HepG2 (cell line): ENCODE measurements around the gene PDE3A. TPM values are rescaled to one million over a fixed set of nuclear protein-coding genes. Genes with fewer than 3 reads are reported as not detected.

Experiments used
- ATAC-seq: fragments of 200-7000 bp; cut with Tn5 transposase; 3 replicates; pipeline ENCODE4 v1.9.1; 2020; ENCODE audit warnings: mild to moderate bottlenecking, moderate library complexity
- BruUV-seq: library from RNA; stranded (reverse); fragments of 400-500 nt; replicated peaks from 2 replicates; lab custom pipeline; 2021; lab: Mats Ljungman, UMichigan
- CTCF ChIA-PET: fragments of 300-600 bp; formaldehyde crosslinking; extraction: SDS; loops from one replicate; lab custom pipeline; 2021; ENCODE audit warnings: low total read pairs, inconsistent platforms, low intra/inter-chr PET ratio; lab: Yijun Ruan, JAX
- POLR2A ChIA-PET: fragments of 350-600 bp; sonication (Branson Sonifier 250); formaldehyde crosslinking; loops from one replicate; lab custom pipeline; 2020; ENCODE audit warnings: antibody characterized with exemption, inconsistent platforms; lab: Yijun Ruan, JAX
- DNase-seq: peaks from one replicate; pipeline ENCODE4 v3.0.0-alpha.2; 2015; ENCODE audit warnings: low spot score
- FAIRE-seq: peaks from 3 replicates; lab custom pipeline; 2011; peaks lifted over from hg19 to GRCh38; lab: Jason Lieb, UNC
- H2AFZ ChIP-seq: one replicate; pipeline ENCODE4 v1.6.1; 2011; ENCODE audit warnings: low read length, inconsistent platforms
- H3K27ac ChIP-seq: fragments of 300-600 bp; 3 replicates; pipeline ENCODE4 v1.8.0; 2011; ENCODE audit warnings: mixed run types, mild to moderate bottlenecking, mixed read lengths, low read length, inconsistent platforms; ENCODE audit not compliant: insufficient read depth; ENCODE audit errors: extremely low read length
- H3K27me3 ChIP-seq, 2 experiments: fragments of 200-600 bp in 1 of 2; 2 replicates in 1 of 2; 3 replicates in 1 of 2; pipeline versions ENCODE4 v1.6.0 to v1.8.0; 2011; ENCODE audit warnings: low read length in 2 of 2, mild to moderate bottlenecking in 2 of 2, moderate library complexity in 2 of 2, inconsistent platforms in 1 of 2; ENCODE audit not compliant: insufficient read depth in 2 of 2, control insufficient read depth in 1 of 2
- H3K36me3 ChIP-seq, 2 experiments: fragments of 200-600 bp in 1 of 2; replicated peaks in 1 of 2; 2 replicates in 1 of 2; 3 replicates in 1 of 2; pipeline versions ENCODE4 v1.5.1 to v1.8.0; 2011; ENCODE audit warnings: low read length in 2 of 2, inconsistent platforms in 1 of 2; ENCODE audit not compliant: insufficient read depth in 2 of 2, control insufficient read depth in 1 of 2
- H3K4me1 ChIP-seq: 2 replicates; pipeline ENCODE4 v1.5.1; 2012; ENCODE audit warnings: low read length, inconsistent platforms; ENCODE audit not compliant: insufficient read depth
- H3K4me2 ChIP-seq: 2 replicates; pipeline ENCODE4 v1.6.0; 2011; ENCODE audit warnings: low read depth, low read length, inconsistent platforms
- H3K4me3 ChIP-seq, 3 experiments: fragments of 200-600 bp in 1 of 3; sonication (generic), shearing (Covaris generic) in 1 of 3; replicated peaks in 1 of 3; 2 replicates each; pipeline ENCODE4 v1.5.1; 2011 to 2016; ENCODE audit warnings: low read length in 3 of 3, inconsistent platforms in 2 of 3, low read depth in 2 of 3, mild to moderate bottlenecking in 2 of 3, control low read depth in 1 of 3, mixed read lengths in 1 of 3; ENCODE audit not compliant: insufficient read depth in 1 of 3
- H3K79me2 ChIP-seq: one replicate; pipeline ENCODE4 v1.6.1; 2011; ENCODE audit warnings: low read length, inconsistent platforms; ENCODE audit not compliant: insufficient read depth
- H3K9ac ChIP-seq: 2 replicates; pipeline ENCODE4 v1.6.0; 2011; ENCODE audit warnings: mild to moderate bottlenecking, low read depth, low read length, inconsistent platforms; ENCODE audit not compliant: insufficient read depth
- H3K9me3 ChIP-seq: 2 replicates; pipeline ENCODE4 v1.5.1; 2012; ENCODE audit warnings: mild to moderate bottlenecking, low read length
- H4K20me1 ChIP-seq: 2 replicates; pipeline ENCODE4 v1.6.0; 2011; ENCODE audit warnings: inconsistent platforms, mild to moderate bottlenecking, low read length, moderate library complexity; ENCODE audit not compliant: insufficient read depth
- ADNP ChIP-seq: sonication (generic); formaldehyde crosslinking; IDR thresholded peaks from 2 replicates; pipeline ENCODE4 v1.4.0; 2020; ENCODE audit warnings: missing genetic modification reagents
- CAMTA2 ChIP-seq: sonication (generic); formaldehyde crosslinking; IDR thresholded peaks from 2 replicates; pipeline ENCODE4 v1.4.0; 2020; ENCODE audit warnings: mild to moderate bottlenecking, missing genetic modification reagents, borderline replicate concordance
- CEBPB ChIP-seq: IDR thresholded peaks from 2 replicates; pipeline ENCODE4 v1.6.1; 2011; ENCODE audit warnings: low read depth, low read length, improper control_type of control experiment, borderline replicate concordance
- FOSL2 ChIP-seq: sonication (generic); formaldehyde crosslinking; IDR thresholded peaks from 2 replicates; pipeline ENCODE4 v1.4.0; 2020; ENCODE audit warnings: missing genetic modification reagents
- NCOA1 ChIP-seq: sonication (generic); formaldehyde crosslinking; IDR thresholded peaks from 2 replicates; pipeline ENCODE4 v1.9.0; 2021; ENCODE audit warnings: missing genetic modification reagents
- WIZ ChIP-seq: sonication (generic); formaldehyde crosslinking; IDR thresholded peaks from 2 replicates; pipeline ENCODE4 v1.5.1; 2020; ENCODE audit warnings: mild to moderate bottlenecking, missing genetic modification reagents
- ZNF367 ChIP-seq: sonication (generic); formaldehyde crosslinking; IDR thresholded peaks from 2 replicates; pipeline ENCODE4 v1.4.0; 2020; ENCODE audit warnings: missing genetic modification reagents, borderline replicate concordance
- ZNF629 ChIP-seq: sonication (generic); formaldehyde crosslinking; conservative IDR thresholded peaks from 2 replicates; pipeline ENCODE4 v1.5.0; 2020; ENCODE audit warnings: missing genetic modification reagents
- ZNF761 ChIP-seq: sonication (generic); formaldehyde crosslinking; conservative IDR thresholded peaks from 2 replicates; pipeline ENCODE4 v1.4.0; 2020; ENCODE audit warnings: mild to moderate bottlenecking, missing genetic modification reagents
- WGBS: methylation state at CpG from one replicate; pipeline ENCODE4 v1.1.6; 2017; ENCODE audit warnings: low lambda C conversion rate; 5-methylcytosine and 5-hydroxymethylcytosine counted together
- in situ Hi-C: cut with HindIII; loops from 2 replicates; pipeline ENCODE4 v1.10.0; 2017; ENCODE audit warnings: low pct_unique_long_range_greater_than_20kb; ENCODE audit not compliant: extremely low pct_ligation_motif_present
- intact Hi-C: fragments of 100-400 bp; cut with micrococcal nuclease; formaldehyde crosslinking; loops from one replicate; pipeline ENCODE4 v1.10.0; 2022; ENCODE audit not compliant: unreplicated experiment
- polyA plus RNA-seq, 8 experiments: library from polyadenylated mRNA; depleted of rRNA in 3 of 8; stranded (reverse) in 7 of 8; unstranded in 1 of 8; fragments of >200 nt; fragmentation: Illumina TruSeq in 4 of 8; extraction: Trizol in 4 of 8; gene quantifications; 2 replicates each; pipeline versions ENCODE4 v1.2.1 to v1.2.3, GENCODE V29; 2011 to 2016; ENCODE audit warnings: low read depth in 4 of 8, missing spikeins in 1 of 8, mixed read lengths in 1 of 8; ENCODE audit not compliant: insufficient read depth in 1 of 8
- total RNA-seq, 5 experiments: library from RNA; depleted of rRNA; stranded (reverse); fragments of >200 nt; fragmentation: Illumina TruSeq; extraction: Trizol; gene quantifications; 2 replicates each; pipeline ENCODE4 v1.2.3, GENCODE V29; 2016; ENCODE audit warnings: low read depth in 1 of 5
- TF ChIP-seq, protein P1 (sequence below): IDR thresholded peaks from 2 replicates; pipeline ENCODE4 v1.4.0; 2020; ENCODE audit warnings: mild to moderate bottlenecking, missing genetic modification reagents
- TF ChIP-seq, protein P2 (sequence below): IDR thresholded peaks from 2 replicates; pipeline ENCODE4 v1.6.1; 2016; ENCODE audit warnings: low read depth
- TF ChIP-seq, protein P3 (sequence below): sonication (generic); formaldehyde crosslinking; IDR thresholded peaks from 2 replicates; pipeline ENCODE4 v1.4.0; 2020; ENCODE audit warnings: mild to moderate bottlenecking, missing genetic modification reagents

PDE3A gene
- total and polyA plus RNA-seq, 2 of the 13 experiments (the other 11 are each of a cell fraction or from before 2014, with no cell fraction given) = 0.77 to 1.5 TPM

DNA sequence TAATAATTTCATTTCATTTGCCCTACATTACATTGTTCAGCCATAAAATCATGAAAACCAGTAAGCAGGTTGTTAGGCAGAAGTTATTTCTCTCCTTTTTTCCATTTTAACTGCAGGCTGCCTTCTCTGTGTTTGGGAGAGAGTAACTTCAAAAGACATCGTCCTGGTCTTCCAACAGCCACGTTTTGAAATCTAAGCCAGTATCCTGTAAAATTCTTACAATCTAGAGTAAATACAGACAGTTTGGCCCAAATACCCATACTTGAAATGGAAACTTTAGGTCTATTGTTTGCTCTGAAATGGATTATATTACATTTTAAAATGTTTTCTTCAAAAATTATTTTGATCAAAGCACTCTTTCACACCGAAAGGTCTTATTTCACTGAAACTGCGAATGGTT, 260.7 kb downstream of the PDE3A start (continued):
- TF ChIP-seq, protein P1, sequence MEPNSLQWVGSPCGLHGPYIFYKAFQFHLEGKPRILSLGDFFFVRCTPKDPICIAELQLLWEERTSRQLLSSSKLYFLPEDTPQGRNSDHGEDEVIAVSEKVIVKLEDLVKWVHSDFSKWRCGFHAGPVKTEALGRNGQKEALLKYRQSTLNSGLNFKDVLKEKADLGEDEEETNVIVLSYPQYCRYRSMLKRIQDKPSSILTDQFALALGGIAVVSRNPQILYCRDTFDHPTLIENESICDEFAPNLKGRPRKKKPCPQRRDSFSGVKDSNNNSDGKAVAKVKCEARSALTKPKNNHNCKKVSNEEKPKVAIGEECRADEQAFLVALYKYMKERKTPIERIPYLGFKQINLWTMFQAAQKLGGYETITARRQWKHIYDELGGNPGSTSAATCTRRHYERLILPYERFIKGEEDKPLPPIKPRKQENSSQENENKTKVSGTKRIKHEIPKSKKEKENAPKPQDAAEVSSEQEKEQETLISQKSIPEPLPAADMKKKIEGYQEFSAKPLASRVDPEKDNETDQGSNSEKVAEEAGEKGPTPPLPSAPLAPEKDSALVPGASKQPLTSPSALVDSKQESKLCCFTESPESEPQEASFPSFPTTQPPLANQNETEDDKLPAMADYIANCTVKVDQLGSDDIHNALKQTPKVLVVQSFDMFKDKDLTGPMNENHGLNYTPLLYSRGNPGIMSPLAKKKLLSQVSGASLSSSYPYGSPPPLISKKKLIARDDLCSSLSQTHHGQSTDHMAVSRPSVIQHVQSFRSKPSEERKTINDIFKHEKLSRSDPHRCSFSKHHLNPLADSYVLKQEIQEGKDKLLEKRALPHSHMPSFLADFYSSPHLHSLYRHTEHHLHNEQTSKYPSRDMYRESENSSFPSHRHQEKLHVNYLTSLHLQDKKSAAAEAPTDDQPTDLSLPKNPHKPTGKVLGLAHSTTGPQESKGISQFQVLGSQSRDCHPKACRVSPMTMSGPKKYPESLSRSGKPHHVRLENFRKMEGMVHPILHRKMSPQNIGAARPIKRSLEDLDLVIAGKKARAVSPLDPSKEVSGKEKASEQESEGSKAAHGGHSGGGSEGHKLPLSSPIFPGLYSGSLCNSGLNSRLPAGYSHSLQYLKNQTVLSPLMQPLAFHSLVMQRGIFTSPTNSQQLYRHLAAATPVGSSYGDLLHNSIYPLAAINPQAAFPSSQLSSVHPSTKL (CRISPR knock-in tag) = 0 out of 2 replicates have a peak, but pooled peaks have one; percentile 4

DNA sequence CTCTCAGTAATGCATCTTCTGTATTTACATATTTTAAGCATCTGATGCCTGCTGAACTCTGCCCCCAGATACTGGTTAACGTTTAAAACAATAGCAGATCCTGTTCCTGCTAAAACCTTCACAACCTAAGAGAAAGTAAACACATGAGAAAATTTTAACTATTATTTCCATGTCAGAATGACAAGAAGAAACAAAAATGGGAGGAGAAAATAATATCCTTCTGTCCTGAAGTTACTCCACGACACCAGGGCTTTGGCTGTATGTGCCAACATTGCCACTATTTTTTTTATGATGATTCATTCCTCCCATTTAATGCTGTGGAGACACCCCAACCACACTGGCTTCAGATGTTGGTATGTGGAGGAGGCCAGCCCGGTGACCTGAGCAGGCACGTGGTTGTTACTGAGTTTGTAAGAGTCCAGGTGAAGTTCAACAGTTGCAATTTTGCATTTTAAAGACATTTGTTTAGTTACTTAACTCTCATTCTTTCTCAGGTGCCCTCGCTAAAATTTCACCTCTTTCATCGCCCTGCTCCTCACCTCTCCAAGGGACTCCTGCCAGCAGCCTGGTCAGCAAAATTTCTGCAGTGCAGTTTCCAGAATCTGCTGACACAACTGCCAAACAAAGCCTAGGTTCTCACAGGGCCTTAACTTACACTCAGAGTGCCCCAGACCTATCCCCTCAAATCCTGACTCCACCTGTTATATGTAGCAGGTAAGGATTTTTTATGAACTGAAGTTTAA, 261.2 kb downstream of the PDE3A start:
- DNase-seq (peak; percentile 84), ATAC-seq (peak; percentile 89), FAIRE-seq (peak; percentile 12)
- POLR2A ChIA-PET = no interaction called here
- Histone ChIP-seq H3K9ac (peak overlapping the region; percentile 62), H3K27ac (peak overlapping the region; percentile 93), H3K27me3 (no peaks in the 10 kb centered on the region), H4K20me1 (no peaks in the 10 kb centered on the region), H3K4me2 (peak overlapping the region; percentile 81), H2AFZ (peak overlapping the region; percentile 65), H3K36me3 (no peaks in the 10 kb centered on the region), H3K4me3 (peak overlapping the region; percentile 0 to 55 (median 37); a peak in 5 of 6 replicates), H3K9me3 (no peaks in the 10 kb centered on the region), H3K4me1 (peaks cover 71% of the 10 kb centered on the region), H3K79me2 (no peaks in the 10 kb centered on the region)
- in situ Hi-C loops (no loop called here), intact Hi-C loops (loop anchor here (1.0 kb wide), 1 partner anchor 27 kb away; no protein-coding TSS in a partner anchor)
- under 1% methylated on average over 6 of the region's 6 CpGs for WGBS
- TSS peak; percentile 76 for BruUV-seq
- CTCF ChIA-PET = no interaction called here
- TF ChIP-seq WIZ (CRISPR knock-in tag) (no peak), ZNF367 (no peak), CAMTA2 (CRISPR knock-in tag) (no peak), ZNF761 (CRISPR knock-in tag) (no peak), FOSL2 (CRISPR knock-in tag) (peak; percentile 93), ZNF629 (CRISPR knock-in tag) (0 out of 2 replicates have a peak, but pooled peaks have one; percentile 22), ADNP (CRISPR knock-in tag) (no peak), CEBPB (no peak; the same call in 1 of the 2 replicates), NCOA1 (CRISPR knock-in tag) (no peak)
- TF ChIP-seq, protein P2, sequence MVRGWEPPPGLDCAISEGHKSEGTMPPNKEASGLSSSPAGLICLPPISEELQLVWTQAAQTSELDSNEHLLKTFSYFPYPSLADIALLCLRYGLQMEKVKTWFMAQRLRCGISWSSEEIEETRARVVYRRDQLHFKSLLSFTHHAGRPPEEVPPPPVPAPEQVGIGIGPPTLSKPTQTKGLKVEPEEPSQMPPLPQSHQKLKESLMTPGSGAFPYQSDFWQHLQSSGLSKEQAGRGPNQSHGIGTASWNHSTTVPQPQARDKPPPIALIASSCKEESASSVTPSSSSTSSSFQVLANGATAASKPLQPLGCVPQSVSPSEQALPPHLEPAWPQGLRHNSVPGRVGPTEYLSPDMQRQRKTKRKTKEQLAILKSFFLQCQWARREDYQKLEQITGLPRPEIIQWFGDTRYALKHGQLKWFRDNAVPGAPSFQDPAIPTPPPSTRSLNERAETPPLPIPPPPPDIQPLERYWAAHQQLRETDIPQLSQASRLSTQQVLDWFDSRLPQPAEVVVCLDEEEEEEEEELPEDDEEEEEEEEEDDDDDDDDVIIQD (CRISPR knock-in tag) = 0 out of 2 replicates have a peak, but pooled peaks have one; percentile 12
- TF ChIP-seq, protein P3, sequence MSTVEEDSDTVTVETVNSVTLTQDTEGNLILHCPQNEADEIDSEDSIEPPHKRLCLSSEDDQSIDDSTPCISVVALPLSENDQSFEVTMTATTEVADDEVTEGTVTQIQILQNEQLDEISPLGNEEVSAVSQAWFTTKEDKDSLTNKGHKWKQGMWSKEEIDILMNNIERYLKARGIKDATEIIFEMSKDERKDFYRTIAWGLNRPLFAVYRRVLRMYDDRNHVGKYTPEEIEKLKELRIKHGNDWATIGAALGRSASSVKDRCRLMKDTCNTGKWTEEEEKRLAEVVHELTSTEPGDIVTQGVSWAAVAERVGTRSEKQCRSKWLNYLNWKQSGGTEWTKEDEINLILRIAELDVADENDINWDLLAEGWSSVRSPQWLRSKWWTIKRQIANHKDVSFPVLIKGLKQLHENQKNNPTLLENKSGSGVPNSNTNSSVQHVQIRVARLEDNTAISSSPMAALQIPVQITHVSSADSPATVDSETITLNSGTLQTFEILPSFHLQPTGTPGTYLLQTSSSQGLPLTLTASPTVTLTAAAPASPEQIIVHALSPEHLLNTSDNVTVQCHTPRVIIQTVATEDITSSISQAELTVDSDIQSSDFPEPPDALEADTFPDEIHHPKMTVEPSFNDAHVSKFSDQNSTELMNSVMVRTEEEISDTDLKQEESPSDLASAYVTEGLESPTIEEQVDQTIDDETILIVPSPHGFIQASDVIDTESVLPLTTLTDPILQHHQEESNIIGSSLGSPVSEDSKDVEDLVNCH (CRISPR knock-in tag) = no peak
